Adipocyte (in vitro differentiated cells): ENCODE data around the gene NETO1.

Experiments
- DNase-seq: peaks from one replicate; pipeline ENCODE4 v3.0.0-alpha.2; 2015; ENCODE audit warnings: low read depth
- H3K27me3 ChIP-seq: replicated peaks from 2 replicates; pipeline ENCODE4 v1.7.0; 2013; ENCODE audit warnings: mild to moderate bottlenecking, low read length, moderate library complexity; ENCODE audit not compliant: control insufficient read depth, insufficient read depth
- H3K36me3 ChIP-seq: 2 replicates; pipeline ENCODE4 v1.7.0; 2013; ENCODE audit warnings: low read length, mild to moderate bottlenecking, moderate library complexity; ENCODE audit not compliant: control insufficient read depth, insufficient read depth, severe bottlenecking
- H3K4me1 ChIP-seq: 2 replicates; pipeline ENCODE4 v1.7.0; 2013; ENCODE audit warnings: mild to moderate bottlenecking, low read length, moderate library complexity; ENCODE audit not compliant: control insufficient read depth, insufficient read depth
- H3K4me3 ChIP-seq: 2 replicates; pipeline ENCODE4 v1.7.0; 2013; ENCODE audit warnings: mild to moderate bottlenecking, low read length, moderate library complexity
- H3K9ac ChIP-seq: 2 replicates; pipeline ENCODE4 v1.7.0; 2013; ENCODE audit warnings: mild to moderate bottlenecking, low read length, moderate library complexity
- H3K9me3 ChIP-seq: 2 replicates; pipeline ENCODE4 v1.7.0; 2013; ENCODE audit warnings: mild to moderate bottlenecking, low read length, moderate library complexity; ENCODE audit not compliant: control insufficient read depth

The NETO1 gene

DNA sequence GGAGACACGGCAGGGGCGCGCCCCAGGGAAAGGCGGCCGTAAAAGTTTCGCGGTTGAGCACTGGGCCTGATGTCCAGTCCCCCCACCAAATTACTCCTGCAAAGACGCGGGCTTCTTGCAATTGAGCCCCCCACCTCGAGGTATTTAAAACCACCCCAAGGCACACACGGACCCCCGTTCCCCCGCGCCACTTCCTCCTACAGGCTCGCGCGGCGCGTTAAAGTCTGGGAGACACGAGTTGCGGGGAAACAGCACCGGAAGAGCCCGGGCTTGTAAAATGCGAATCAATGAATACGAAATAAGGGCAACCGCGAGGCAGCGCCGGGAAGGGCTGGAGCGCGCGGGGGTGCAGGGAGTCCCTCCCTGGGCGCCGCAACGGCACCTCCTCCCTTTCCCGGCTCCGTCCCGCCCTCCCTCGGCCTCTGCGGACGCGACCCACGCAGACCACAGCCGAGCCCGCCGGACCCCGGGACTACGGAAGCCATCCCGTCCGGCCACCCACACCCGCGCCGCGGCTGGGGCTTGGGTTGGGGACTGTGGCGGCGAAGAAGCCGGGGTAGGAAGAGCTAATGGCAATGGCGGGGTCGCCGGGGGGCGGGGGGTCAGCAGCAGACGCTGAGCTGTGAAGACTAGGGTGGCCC is 918 bp upstream of the NETO1 start:
- peak; percentile 61 for DNase-seq
- H3K9me3 ChIP-seq, result no peaks in the 10 kb centered on the region
- no peak overlapping the region for H3K9ac ChIP-seq
- H3K4me3 ChIP-seq, result no peak overlapping the region
- H3K27me3 ChIP-seq, result peaks cover 27% of the 10 kb centered on the region
- H3K36me3 ChIP-seq, result no peaks in the 10 kb centered on the region
- no peaks in the 10 kb centered on the region for H3K4me1 ChIP-seq

DNA sequence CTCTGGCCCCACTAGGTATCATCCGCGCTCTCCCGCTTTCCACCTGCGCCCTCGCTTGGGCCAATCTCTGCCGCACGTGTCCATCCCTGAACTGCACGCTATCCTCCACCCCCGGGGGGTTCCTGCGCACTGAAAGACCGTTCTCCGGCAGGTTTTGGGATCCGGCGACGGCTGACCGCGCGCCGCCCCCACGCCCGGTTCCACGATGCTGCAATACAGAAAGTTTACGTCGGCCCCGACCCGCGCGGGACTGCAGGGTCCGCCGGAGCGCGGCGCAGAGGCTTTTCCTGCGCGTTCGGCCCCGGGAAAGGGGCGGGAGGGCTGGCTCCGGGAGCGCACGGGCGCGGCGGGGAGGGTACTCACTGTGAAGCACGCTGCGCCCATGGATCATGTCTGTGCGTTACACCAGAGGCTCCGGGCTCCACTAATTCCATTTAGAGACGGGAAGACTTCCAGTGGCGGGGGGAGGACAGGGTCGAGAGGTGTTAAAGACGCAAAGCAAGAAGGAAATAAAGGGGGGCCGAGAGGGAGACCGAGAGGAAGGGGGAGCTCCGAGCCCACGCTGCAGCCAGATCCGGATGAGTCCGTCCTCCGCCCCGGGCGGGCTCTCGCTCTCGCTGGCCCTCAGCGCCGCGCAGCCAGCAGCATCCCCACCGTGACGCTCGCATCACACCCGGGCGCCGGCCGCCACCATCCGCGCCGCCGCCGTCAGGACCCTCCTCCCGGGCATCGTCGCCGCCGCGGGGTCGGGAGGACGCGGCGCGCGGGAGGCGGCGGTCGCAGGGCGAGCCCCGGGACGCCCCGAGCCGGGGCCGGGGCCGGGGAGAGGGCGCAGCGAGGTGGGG is 664 bp downstream of the NETO1 start:
- no peaks in the 10 kb centered on the region for H3K4me1 ChIP-seq
- no peaks in the 10 kb centered on the region for H3K9me3 ChIP-seq
- peak; percentile 61 for DNase-seq
- no peak overlapping the region for H3K9ac ChIP-seq
- H3K27me3 ChIP-seq, result peaks cover 27% of the 10 kb centered on the region
- H3K36me3 ChIP-seq, result no peaks in the 10 kb centered on the region
- no peak overlapping the region for H3K4me3 ChIP-seq

DNA sequence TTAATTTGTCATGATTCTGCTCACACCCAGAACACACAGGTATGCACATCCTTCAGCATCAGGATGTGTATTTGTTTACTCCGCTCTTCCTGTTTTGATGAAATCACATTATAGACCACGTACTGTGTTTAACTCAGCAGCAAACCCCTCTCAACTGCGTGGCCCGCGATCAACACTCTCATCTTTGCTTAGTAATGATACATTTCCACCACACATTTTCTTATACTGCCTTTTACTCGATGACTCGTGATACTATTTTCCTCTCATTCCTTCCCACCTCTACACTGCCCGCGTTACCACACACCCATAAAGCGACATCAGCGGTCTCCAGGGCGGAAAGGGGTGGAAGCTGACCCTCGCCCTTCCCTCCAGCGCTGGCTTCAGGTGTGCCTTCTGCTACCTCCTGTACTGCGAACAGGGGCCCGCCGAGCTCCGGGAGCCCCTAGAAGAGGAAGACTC is 1.3 kb downstream of the NETO1 start:
- peaks cover 27% of the 10 kb centered on the region for H3K27me3 ChIP-seq
- no peaks in the 10 kb centered on the region for H3K36me3 ChIP-seq
- H3K9ac ChIP-seq, result no peak overlapping the region
- H3K4me3 ChIP-seq, result no peak overlapping the region
- H3K4me1 ChIP-seq, result no peaks in the 10 kb centered on the region
- no peaks in the 10 kb centered on the region for H3K9me3 ChIP-seq
- peak; percentile 15 for DNase-seq

DNA sequence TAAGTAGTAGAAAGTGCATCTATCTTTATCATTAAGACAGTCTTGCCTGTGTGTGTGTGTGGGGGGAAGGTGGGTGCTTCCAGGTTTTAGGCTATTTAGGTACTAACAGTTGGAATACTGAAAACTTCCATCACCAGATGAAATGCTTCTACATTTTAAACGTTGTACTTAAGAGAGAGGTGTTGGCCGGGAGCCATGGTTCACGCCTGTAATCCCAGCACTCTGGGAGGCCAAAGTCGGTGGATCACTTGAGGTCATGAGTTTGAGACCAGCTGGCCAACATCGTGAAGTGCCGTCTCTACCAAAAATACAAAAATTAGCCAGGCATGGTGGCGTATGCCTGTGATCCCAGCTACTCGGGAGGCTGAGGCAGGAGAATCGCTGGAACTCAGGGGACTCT is 4.0 kb downstream of the NETO1 start:
- H3K36me3 ChIP-seq, result no peaks in the 10 kb centered on the region
- H3K9ac ChIP-seq, result no peak overlapping the region
- H3K9me3 ChIP-seq, result no peaks in the 10 kb centered on the region
- no peak overlapping the region for H3K4me3 ChIP-seq
- H3K4me1 ChIP-seq, result no peaks in the 10 kb centered on the region
- peaks cover 16% of the 10 kb centered on the region for H3K27me3 ChIP-seq
- DNase-seq, result no peak

DNA sequence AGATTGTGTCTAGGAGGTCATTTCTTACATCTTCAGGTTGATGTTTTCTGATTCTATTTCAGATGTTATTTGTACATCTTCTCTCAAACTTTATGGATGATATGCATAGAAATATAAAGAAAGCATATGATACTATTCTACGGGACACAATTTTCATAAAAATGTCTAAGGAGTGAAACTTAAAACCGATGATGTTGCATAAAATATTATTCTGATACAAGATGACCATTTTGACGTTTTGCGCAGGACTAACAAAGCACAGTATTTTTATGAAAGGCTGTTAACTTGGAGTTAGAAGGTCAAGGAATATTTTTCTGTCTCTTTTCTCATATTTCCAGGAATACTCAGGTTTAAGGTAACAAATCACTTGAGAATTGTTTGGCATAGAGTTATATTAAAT is 8.7 kb downstream of the NETO1 start:
- Histone ChIP-seq H3K4me3 (no peak overlapping the region), H3K9me3 (no peaks in the 10 kb centered on the region), H3K9ac (no peak overlapping the region), H3K27me3 (no peaks in the 10 kb centered on the region), H3K36me3 (no peaks in the 10 kb centered on the region), H3K4me1 (no peaks in the 10 kb centered on the region)
- no peak for DNase-seq

DNA sequence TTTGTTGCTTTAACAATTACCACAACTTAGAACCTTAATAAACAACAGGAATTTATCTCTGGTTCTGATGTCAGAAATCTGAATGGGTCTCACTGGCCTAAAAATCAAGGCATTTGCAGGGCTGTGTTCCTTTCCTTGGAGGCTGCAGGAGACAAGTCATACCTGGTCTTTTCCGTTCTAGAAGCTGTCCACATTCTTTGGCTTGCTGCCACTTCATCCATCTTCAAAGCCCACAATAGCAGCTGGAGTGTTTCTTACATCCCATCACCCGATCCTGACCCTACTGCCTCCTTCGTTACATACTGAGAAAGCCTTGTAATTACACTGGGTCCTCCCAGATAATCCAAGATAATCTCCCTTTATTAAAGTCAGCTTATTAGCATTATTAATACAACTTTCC is 18.1 kb downstream of the NETO1 start:
- Histone ChIP-seq H3K9me3 (no peaks in the 10 kb centered on the region), H3K27me3 (no peaks in the 10 kb centered on the region)

DNA sequence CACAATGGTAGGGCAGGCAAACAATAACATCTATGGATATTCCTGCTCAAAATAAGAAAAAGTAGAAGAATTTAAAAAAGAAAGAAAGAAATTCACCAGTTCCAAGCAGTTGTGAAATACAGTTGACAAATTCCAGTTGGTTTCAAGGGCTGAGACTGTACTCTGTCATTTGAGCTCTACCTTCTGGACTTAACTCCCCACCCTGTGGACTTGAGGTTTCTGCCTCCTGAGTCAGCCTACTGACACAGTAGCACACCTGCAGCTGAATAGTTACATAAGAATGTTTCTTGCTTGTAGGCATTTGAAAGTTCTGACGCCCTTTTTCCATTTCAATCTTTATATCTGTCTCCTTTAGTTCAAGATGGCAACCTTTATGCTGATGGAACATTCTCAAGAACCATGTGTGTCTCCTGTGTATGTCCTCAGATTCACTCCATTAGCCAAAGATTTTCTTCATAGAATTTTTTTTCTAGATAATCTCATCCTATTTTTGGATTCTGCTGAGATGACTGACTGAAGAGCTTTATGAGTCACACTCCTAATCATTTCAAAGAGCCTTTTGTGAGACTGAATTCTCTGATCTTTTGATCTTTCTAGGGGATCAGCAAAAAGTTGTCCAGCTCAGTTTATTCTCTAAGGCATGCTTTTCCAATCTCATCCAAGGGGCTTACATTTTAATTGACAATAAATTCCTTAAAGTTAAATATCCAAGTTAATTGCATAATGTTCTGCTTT is 19.1 kb downstream of the NETO1 start:
- no peaks in the 10 kb centered on the region for H3K4me1 ChIP-seq
- no peak for DNase-seq
- no peak overlapping the region for H3K9ac ChIP-seq
- H3K9me3 ChIP-seq, result no peaks in the 10 kb centered on the region
- no peaks in the 10 kb centered on the region for H3K36me3 ChIP-seq
- no peaks in the 10 kb centered on the region for H3K27me3 ChIP-seq
- no peak overlapping the region for H3K4me3 ChIP-seq

More for the DNA sequence above, 18.1 kb downstream of the NETO1 start:
- no peaks in the 10 kb centered on the region for H3K4me1 ChIP-seq
- H3K36me3 ChIP-seq, result no peaks in the 10 kb centered on the region
- no peak overlapping the region for H3K9ac ChIP-seq
- no peak overlapping the region for H3K4me3 ChIP-seq
- DNase-seq, result no peak

DNA sequence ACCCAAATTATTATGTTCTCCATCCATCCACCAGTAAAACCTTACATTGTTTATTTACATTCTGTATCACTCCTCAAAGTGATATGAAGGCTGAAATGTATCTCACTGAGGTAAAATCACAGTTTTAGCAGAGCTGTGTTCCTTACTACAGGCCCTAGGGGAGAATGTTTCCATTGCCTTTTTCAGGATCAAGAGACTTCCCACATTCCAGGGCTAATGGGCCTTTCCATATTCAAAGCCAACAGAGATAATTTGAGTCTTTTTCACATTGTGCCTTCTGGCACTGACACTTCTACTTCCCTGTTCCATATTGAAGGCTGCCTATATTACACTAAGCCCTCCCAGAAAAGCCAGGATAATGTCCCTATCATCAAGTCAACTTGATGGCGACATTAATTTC is 20.0 kb downstream of the NETO1 start:
- Histone ChIP-seq H3K9ac (no peak overlapping the region), H3K36me3 (no peaks in the 10 kb centered on the region), H3K4me3 (no peak overlapping the region), H3K4me1 (no peaks in the 10 kb centered on the region), H3K9me3 (no peaks in the 10 kb centered on the region), H3K27me3 (no peaks in the 10 kb centered on the region)
- DNase-seq, result no peak

DNA sequence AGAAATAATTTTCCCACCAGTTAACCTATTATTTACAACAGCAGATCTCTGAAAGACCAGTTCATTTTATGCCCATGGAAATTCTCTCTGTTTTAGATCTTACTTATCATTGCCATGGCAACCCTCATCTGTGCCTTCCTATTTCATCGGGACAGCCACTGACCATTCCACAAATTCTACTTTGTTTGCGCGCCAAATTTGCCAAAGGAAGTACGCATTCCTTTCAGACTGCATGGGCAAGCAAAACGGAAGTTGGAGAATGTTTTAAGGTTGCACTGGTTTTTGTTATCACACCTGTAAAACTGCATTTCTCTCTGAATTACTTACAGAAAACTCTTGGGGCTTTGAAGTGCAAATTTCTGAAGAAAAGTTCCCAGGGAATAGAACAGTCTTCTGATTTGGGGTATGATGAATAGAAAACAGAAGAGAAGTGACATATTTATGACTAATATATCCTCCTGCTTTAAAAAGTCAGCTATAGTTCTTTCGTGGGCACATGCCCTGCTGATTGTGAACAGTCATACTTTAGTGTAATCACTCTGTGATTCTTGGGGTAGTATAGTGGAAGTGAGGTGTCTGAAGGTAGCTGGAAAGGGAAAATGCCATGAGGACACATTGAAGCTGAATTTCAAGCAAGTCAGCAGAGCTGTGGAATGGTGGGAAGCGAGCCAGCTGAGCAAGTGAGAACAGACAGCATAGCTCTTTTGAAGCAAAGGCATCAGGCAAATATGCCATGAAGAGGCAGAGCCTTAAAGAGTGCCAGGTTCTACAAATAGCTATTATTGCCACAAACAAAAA is 20.9 kb downstream of the NETO1 start:
- Histone ChIP-seq H3K4me3 (no peak overlapping the region), H3K27me3 (no peaks in the 10 kb centered on the region), H3K9me3 (no peaks in the 10 kb centered on the region), H3K36me3 (no peaks in the 10 kb centered on the region), H3K4me1 (no peaks in the 10 kb centered on the region), H3K9ac (no peak overlapping the region)
- peak; percentile 33 for DNase-seq

DNA sequence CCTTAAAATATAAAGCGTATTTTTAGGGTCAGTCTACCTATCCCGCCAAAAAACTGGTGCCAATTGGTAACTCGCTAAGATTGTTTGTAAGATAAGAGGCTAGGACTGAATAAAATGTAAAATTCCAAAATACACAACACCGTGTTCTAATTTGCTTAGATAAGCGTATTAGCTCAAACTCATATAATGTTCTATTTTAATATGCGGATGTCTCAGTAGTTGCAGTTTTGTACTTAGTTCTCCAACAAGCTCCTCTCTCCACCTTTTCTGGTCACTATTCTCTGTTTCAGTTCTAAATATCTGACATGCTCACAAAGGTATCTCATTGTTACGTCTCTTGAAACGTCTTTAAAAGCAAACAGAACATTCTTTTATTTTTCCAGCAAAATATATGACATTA is 24.0 kb downstream of the NETO1 start:
- no peak for DNase-seq
- H3K27me3 ChIP-seq, result no peaks in the 10 kb centered on the region
- no peaks in the 10 kb centered on the region for H3K9me3 ChIP-seq
- H3K36me3 ChIP-seq, result no peaks in the 10 kb centered on the region
- H3K4me3 ChIP-seq, result no peak overlapping the region
- H3K4me1 ChIP-seq, result no peaks in the 10 kb centered on the region
- no peak overlapping the region for H3K9ac ChIP-seq

DNA sequence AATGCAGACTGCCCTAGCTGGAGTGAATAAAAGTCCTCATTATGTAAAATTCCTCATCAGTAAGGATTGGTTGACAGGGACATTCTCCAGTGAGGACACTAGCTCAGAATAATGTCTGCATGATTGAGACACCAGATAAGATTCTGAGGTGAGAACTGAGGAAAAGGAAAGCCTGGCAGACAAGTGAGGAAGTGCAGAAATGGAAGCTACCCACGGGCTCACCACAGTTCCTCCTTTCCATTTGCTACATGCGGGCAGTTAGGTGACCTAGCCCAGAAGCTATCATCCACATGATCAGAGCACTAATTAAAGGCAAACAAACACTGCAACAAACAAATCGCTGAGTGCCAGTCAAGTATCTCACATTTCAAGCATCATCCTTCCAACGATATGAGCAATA is 27.7 kb downstream of the NETO1 start:
- DNase-seq, result no peak
- H3K27me3 ChIP-seq, result no peaks in the 10 kb centered on the region

More for the DNA sequence above, 27.7 kb downstream of the NETO1 start:
- Histone ChIP-seq H3K9me3 (no peaks in the 10 kb centered on the region), H3K9ac (no peak overlapping the region), H3K36me3 (no peaks in the 10 kb centered on the region), H3K4me3 (no peak overlapping the region), H3K4me1 (no peaks in the 10 kb centered on the region)
